Measurements from ENCODE around the gene TBC1D10B. TPM values are rescaled to one million over a fixed set of nuclear protein-coding genes. Genes with fewer than 3 reads are reported as not detected.

Gene TBC1D10B
- total and polyA plus RNA-seq, 9 of the 15 experiments (the other 6 are each of a cell fraction or from before 2014, with no cell fraction given): 2.2 to 55.4 (median 17.5) TPM

DNA sequence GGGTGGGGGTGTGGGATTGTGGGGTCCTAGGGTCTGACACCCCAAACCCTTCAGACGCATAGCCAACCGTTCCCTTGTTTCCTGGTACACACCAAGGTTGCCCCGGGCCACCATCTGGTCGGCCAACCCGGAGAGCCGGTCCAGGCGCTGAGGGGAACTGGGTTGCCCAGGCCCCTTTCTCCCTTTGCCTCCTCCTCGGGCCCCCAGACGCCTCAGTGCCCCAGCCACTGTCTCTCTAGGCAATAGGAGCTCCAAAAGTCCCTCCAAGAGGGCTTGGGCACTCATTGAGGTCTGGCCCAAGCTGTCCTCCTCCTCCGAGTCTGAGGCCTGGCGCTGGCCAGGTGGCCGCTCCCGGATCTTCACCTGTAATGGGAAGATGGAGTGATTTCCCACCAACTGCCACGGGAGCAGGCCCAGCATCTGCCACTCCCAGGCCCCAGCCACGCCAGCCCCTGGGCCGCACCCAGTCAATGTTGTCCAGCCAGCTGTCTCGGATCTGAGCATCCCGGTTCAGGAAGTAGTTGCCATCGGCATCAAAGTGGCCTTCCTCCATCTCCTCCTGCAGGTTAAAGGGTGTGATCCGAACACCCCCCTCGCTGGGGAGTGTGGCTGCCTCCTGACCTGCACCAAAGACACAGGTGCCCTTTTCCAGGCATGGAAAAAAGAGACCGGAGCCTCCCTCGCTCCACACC lies 16.7 kb downstream of the TBC1D10B start:
- ATAC-seq (no peak), DNase-seq (ENCODE audit: extremely low read depth in 1 of 4, low spot score in 3 of 4) (no peak), FAIRE-seq (no peak)
- peaks cover 30% of the 10 kb centered on the region for H3K79me2 ChIP-seq (ENCODE audit: control insufficient read depth, insufficient read depth, low read length)
- H4K20me1 ChIP-seq (replicated peaks; ENCODE audit: control insufficient read depth, insufficient read depth, low read length): no peaks in the 10 kb centered on the region
- H3K4me2 ChIP-seq (ENCODE audit: insufficient read depth, low read length): peak overlapping the region; percentile 99; the same call in 1 of the 2 replicates
- H3K4me3 ChIP-seq: no peak overlapping the region
- TF ChIP-seq, protein P1, sequence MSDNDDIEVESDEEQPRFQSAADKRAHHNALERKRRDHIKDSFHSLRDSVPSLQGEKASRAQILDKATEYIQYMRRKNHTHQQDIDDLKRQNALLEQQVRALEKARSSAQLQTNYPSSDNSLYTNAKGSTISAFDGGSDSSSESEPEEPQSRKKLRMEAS (CRISPR knock-in tag; IDR thresholded peaks at IDR 0.05): 0 out of 2 replicates have a peak, but pooled peaks have one; percentile 21
- TF ChIP-seq FOXA3 (CRISPR knock-in tag; conservative IDR thresholded peaks at IDR 0.05 in 1 of 2, IDR thresholded peaks at IDR 0.05 in 1 of 2): no peak
- TF ChIP-seq POLR2G (IDR thresholded peaks at IDR 0.05; ENCODE audit: low read depth, low read length): peak; percentile 56; the same call in 1 of the 2 replicates
- TF ChIP-seq RBFOX2 (IDR thresholded peaks at IDR 0.05; ENCODE audit: low read depth, low read length): peak; percentile 66
- no peak for TF ChIP-seq SMARCE1 (IDR thresholded peaks at IDR 0.05)
- H3K9me3 ChIP-seq (replicated peaks; ENCODE audit: control insufficient read depth, insufficient read depth, low read depth, low read length): no peaks in the 10 kb centered on the region
- ChIA-PET CTCF (ENCODE audit: low intra/inter-chr PET ratio) (no interaction called here), POLR2A (interaction anchor here (0.8 to 8.2 kb wide), 9 partner anchors 9 to 54 kb away, joined by 3 to 77 read pairs (median 6); partner anchors contain the start of genes TBC1D10B and ZNF771)
- no peak overlapping the region; the same call in 1 of the 3 replicates for H3K27ac ChIP-seq (ENCODE audit: extremely low read depth, low read depth, low read length)
- no peaks in the 10 kb centered on the region for H3K9me1 ChIP-seq (ENCODE audit: control insufficient read depth, insufficient read depth, low read length)
- H3K4me1 ChIP-seq (replicated peaks in 1 of 2; ENCODE audit: control insufficient read depth in 2 of 2, insufficient read depth in 2 of 2, low read length in 2 of 2): peaks cover 13 to 41% of the 10 kb centered on the region in 2 experiments; a peak in 4 of 5 replicates
- peaks cover 60% of the 10 kb centered on the region; the same call in 2 of the 3 replicates for H3K36me3 ChIP-seq (ENCODE audit: control insufficient read depth, insufficient read depth, low read length)
- in situ Hi-C loops (cut with MboI): loop anchor here (25.0 kb wide), 1 partner anchor 891 kb away; the partner anchor contains the start of genes BOLA2, SLX1B and SULT1A4
- peak overlapping the region; percentile 96; a peak in 3 of 4 replicates for H3K9ac ChIP-seq (ENCODE audit: insufficient read depth in 1 of 2, low read depth in 2 of 2, low read length in 2 of 2)
- no peaks in the 10 kb centered on the region for H3K27me3 ChIP-seq (ENCODE audit: control insufficient read depth in 2 of 2, insufficient read depth in 2 of 2, low read length in 2 of 2)
- 84% methylated on average over 19 of the region's 23 CpGs for WGBS (ENCODE audit: insufficient coverage, low coverage, missing lambda C conversion rate)
- no peak overlapping the region for H2AFZ ChIP-seq (ENCODE audit: low read depth, low read length)
- intact Hi-C loops (cut with micrococcal nuclease): loop anchor here (2.0 kb wide), 1 partner anchor 17 kb away; the partner anchor contains the start of gene TBC1D10B
- BruUV-seq (replicated peaks): no TSS peak

All from K562 (cell line).